Neural cell (in vitro differentiated cells): ENCODE results near the gene CDK2AP2. TPM values are rescaled to one million over a fixed set of nuclear protein-coding genes. Genes with fewer than 3 reads are reported as not detected.
"Not testable (repeated sequence)": the region's sequence is repeated elsewhere in the genome, so short reads cannot be mapped to it uniquely, and the experiment has no call there.

Experiments used
- H2AFZ ChIP-seq: fragments of 200-600, 300-800 bp; sonication (generic), shearing (Covaris generic); 2 replicates; pipeline ENCODE4 v1.6.0; 2014; ENCODE audit warnings: low read depth, mild to moderate bottlenecking, antibody characterized with exemption, low read length, moderate library complexity
- H3F3A ChIP-seq: fragments of 200-600 bp; shearing (Covaris generic); 2 replicates; pipeline ENCODE4 v1.6.1; 2016; ENCODE audit warnings: mild to moderate bottlenecking, moderate library complexity, mixed read lengths, antibody characterized with exemption, low read length; ENCODE audit not compliant: insufficient read depth, poor library complexity, severe bottlenecking
- H3K27ac ChIP-seq: fragments of 200-600, 300-800 bp; sonication (generic), shearing (Covaris generic); 2 replicates; pipeline ENCODE4 v1.5.1; 2014; ENCODE audit warnings: mild to moderate bottlenecking, low read length, moderate library complexity
- H3K27me3 ChIP-seq: fragments of 300-800, 200-600 bp; sonication (generic), shearing (Covaris generic); 2 replicates; pipeline ENCODE4 v1.6.0; 2014; ENCODE audit warnings: mild to moderate bottlenecking, low read depth, low read length, moderate library complexity; ENCODE audit not compliant: insufficient read depth
- H3K36me3 ChIP-seq: fragments of 300-800, 200-600 bp; sonication (generic), shearing (Covaris generic); 2 replicates; pipeline ENCODE4 v1.5.1; 2014; ENCODE audit warnings: mild to moderate bottlenecking, antibody characterized with exemption, low read length, moderate library complexity; ENCODE audit not compliant: insufficient read depth
- H3K4me2 ChIP-seq: fragments of 300-800, 200-600 bp; sonication (generic), shearing (Covaris generic); 2 replicates; pipeline ENCODE4 v1.6.0; 2014; ENCODE audit warnings: mild to moderate bottlenecking, low read length
- H3K4me3 ChIP-seq: fragments of 300-800, 200-600 bp; sonication (generic), shearing (Covaris generic); 2 replicates; pipeline ENCODE4 v1.5.1; 2014; ENCODE audit warnings: mild to moderate bottlenecking, low read length, moderate library complexity
- H3K79me2 ChIP-seq: fragments of 200-600 bp; shearing (Covaris generic); replicated peaks from 2 replicates; pipeline ENCODE4 v1.6.0; 2014; ENCODE audit warnings: mild to moderate bottlenecking, low read length, moderate library complexity; ENCODE audit not compliant: insufficient read depth
- H3K9ac ChIP-seq: fragments of 300-800, 200-600 bp; sonication (generic), shearing (Covaris generic); 2 replicates; pipeline ENCODE4 v1.6.1; 2016; ENCODE audit warnings: mild to moderate bottlenecking, low read length, mixed read lengths
- H3K9me2 ChIP-seq: fragments of 200-600 bp; shearing (Covaris generic); 2 replicates; pipeline ENCODE4 v1.6.1; 2016; ENCODE audit warnings: mild to moderate bottlenecking, low read length, mixed read lengths; ENCODE audit not compliant: insufficient read depth
- H3K9me3 ChIP-seq: fragments of 200-600, 300-800 bp; sonication (generic), shearing (Covaris generic); 2 replicates; pipeline ENCODE4 v1.6.1; 2016; ENCODE audit warnings: mild to moderate bottlenecking, mixed run types, low read length, moderate library complexity, mixed read lengths
- H4K20me1 ChIP-seq: fragments of 200-600 bp; shearing (Covaris generic); 2 replicates; pipeline ENCODE4 v1.6.1; 2016; ENCODE audit warnings: mild to moderate bottlenecking, mixed run types; ENCODE audit not compliant: insufficient read depth
- CTCF ChIP-seq: fragments of 450-650 bp; IDR thresholded peaks from 2 replicates; pipeline ENCODE4 v1.5.1; 2014; ENCODE audit warnings: antibody characterized with exemption, mild to moderate bottlenecking, moderate library complexity; ENCODE audit not compliant: poor library complexity, severe bottlenecking
- EP300 ChIP-seq: fragments of 450-650 bp; conservative IDR thresholded peaks from 2 replicates; pipeline ENCODE4 v1.6.1; 2014; ENCODE audit warnings: antibody characterized with exemption, mild to moderate bottlenecking, moderate library complexity; ENCODE audit not compliant: poor library complexity, severe bottlenecking
- EZH2 ChIP-seq: fragments of 200-600, 300-800 bp; shearing (Covaris generic), sonication (generic); IDR thresholded peaks from 2 replicates; pipeline ENCODE4 v1.6.1; 2014; ENCODE audit warnings: antibody characterized with exemption, low read length, borderline replicate concordance, mild to moderate bottlenecking; ENCODE audit not compliant: insufficient read depth, poor library complexity, severe bottlenecking
- MXI1 ChIP-seq: fragments of 450-650 bp; conservative IDR thresholded peaks from 2 replicates; pipeline ENCODE4 v1.6.1; 2014; ENCODE audit warnings: antibody characterized with exemption, mild to moderate bottlenecking; ENCODE audit not compliant: poor library complexity, severe bottlenecking
- POLR2AphosphoS5 ChIP-seq: IDR thresholded peaks from 2 replicates; pipeline ENCODE4 v1.6.1; 2012
- RAD21 ChIP-seq: fragments of 450-650 bp; conservative IDR thresholded peaks from 2 replicates; pipeline ENCODE4 v1.6.1; 2014; ENCODE audit warnings: antibody characterized with exemption, mild to moderate bottlenecking, moderate library complexity
- REST ChIP-seq: IDR thresholded peaks from 2 replicates; pipeline ENCODE4 v1.6.1; 2012; ENCODE audit warnings: borderline replicate concordance
- SMC3 ChIP-seq: fragments of 450-650 bp; conservative IDR thresholded peaks from 2 replicates; pipeline ENCODE4 v1.6.1; 2014; ENCODE audit warnings: antibody characterized with exemption, mild to moderate bottlenecking, moderate library complexity; ENCODE audit not compliant: poor library complexity
- TAF1 ChIP-seq: IDR thresholded peaks from 2 replicates; pipeline ENCODE4 v1.6.1; 2012; ENCODE audit warnings: low read depth
- polyA plus RNA-seq: library from polyadenylated mRNA; depleted of rRNA; stranded (reverse); fragments of >200 nt; gene quantifications from 2 replicates; pipeline ENCODE4 v1.2.3, GENCODE V29; 2014

CDK2AP2 gene
- polyA plus RNA-seq, 1 donor from 2014 or later, result 18.1 TPM

- Histone ChIP-seq H3K27me3 (no peaks in the 10 kb centered on the region), H3K27ac (no peak overlapping the region), H3K9me3 (no peaks in the 10 kb centered on the region), H3K4me3 (no peak overlapping the region), H4K20me1 (no peaks in the 10 kb centered on the region), H2AFZ (no peak overlapping the region), H3K79me2 (no peaks in the 10 kb centered on the region), H3K9me2 (no peaks in the 10 kb centered on the region), H3K9ac (no peak overlapping the region), H3K36me3 (no peaks in the 10 kb centered on the region), H3F3A (no peaks in the 10 kb centered on the region), H3K4me2 (no peak overlapping the region)
- TF ChIP-seq REST (no peak), EP300 (no peak), TAF1 (no peak), MXI1 (no peak), EZH2 (no peak), RAD21 (no peak), CTCF (no peak), POLR2AphosphoS5 (no peak), SMC3 (no peak)
Observed at GRCh38 chr11:67548555-67549110, 40.7 kb upstream of the CDK2AP2 start.

- not testable (repeated sequence) for H3F3A ChIP-seq, H3K79me2 ChIP-seq, H3K4me3 ChIP-seq, H2AFZ ChIP-seq, H3K36me3 ChIP-seq, H3K27ac ChIP-seq, H3K27me3 ChIP-seq, H3K9ac ChIP-seq, H3K4me2 ChIP-seq, H3K9me2 ChIP-seq, H4K20me1 ChIP-seq, H3K9me3 ChIP-seq
Observed at GRCh38 chr11:67548112-67548511, 40.1 kb upstream of the CDK2AP2 start.

- H3K36me3 ChIP-seq, result no peaks in the 10 kb centered on the region
- H3K9me3 ChIP-seq, result no peaks in the 10 kb centered on the region
- no peaks in the 10 kb centered on the region for H3F3A ChIP-seq
- H3K79me2 ChIP-seq, result no peaks in the 10 kb centered on the region
- no peak overlapping the region for H3K9ac ChIP-seq
- H3K4me3 ChIP-seq, result no peak overlapping the region
- H3K4me2 ChIP-seq, result no peak overlapping the region
- no peaks in the 10 kb centered on the region for H4K20me1 ChIP-seq
- no peak overlapping the region for H3K27ac ChIP-seq
- no peak for TF ChIP-seq EZH2
- TF ChIP-seq EP300, result no peak
- no peak for TF ChIP-seq POLR2AphosphoS5
- no peak for TF ChIP-seq REST
- TF ChIP-seq SMC3, result no peak
- no peak for TF ChIP-seq CTCF
- TF ChIP-seq RAD21, result no peak
- no peaks in the 10 kb centered on the region for H3K9me2 ChIP-seq
- no peak overlapping the region for H2AFZ ChIP-seq
- no peaks in the 10 kb centered on the region for H3K27me3 ChIP-seq
Observed at GRCh38 chr11:67545280-67545679, 37.3 kb upstream of the CDK2AP2 start.
